ENCODE data around the gene USP49.

- TF ChIP-seq CTCF (conservative IDR thresholded peaks at IDR 0.05; ENCODE audit: low read length) (no peak), EZH2phosphoT487 (IDR thresholded peaks at IDR 0.05; ENCODE audit: borderline replicate concordance) (no peak)
These were observed 47.1 kb upstream of the USP49 start for GRCh38 chr6:41942067-41942851.

All from Loucy (cell line).